CD4-positive, alpha-beta T cell (primary cell): ENCODE results near the gene GABARAPL2. TPM values are rescaled to one million over a fixed set of nuclear protein-coding genes. Genes with fewer than 3 reads are reported as not detected.

Experiments used
- ATAC-seq: fragments of 200-7000 bp; cut with Tn5 transposase; one replicate; pipeline ENCODE4 v1.10.0; 2022; ENCODE audit warnings: mild to moderate bottlenecking; ENCODE audit not compliant: poor library complexity
- CTCF ChIA-PET: fragments of 350-600 bp; sonication (Branson Sonifier 250); formaldehyde crosslinking; loops from one replicate; lab custom pipeline; 2021; ENCODE audit warnings: antibody characterized with exemption, inconsistent platforms; lab: Charles Lee
- POLR2A ChIA-PET: fragments of 350-600 bp; sonication (Branson Sonifier 250); formaldehyde crosslinking; loops from one replicate; lab custom pipeline; 2021; ENCODE audit warnings: antibody characterized with exemption, inconsistent platforms; lab: Charles Lee
- DNase-seq, 14 experiments: peaks; one replicate each; pipeline ENCODE4 v3.0.0-alpha.2; 2013 to 2020; ENCODE audit warnings: mixed read lengths in 2 of 14
- H3K27ac ChIP-seq, 2 donors: one replicate each; pipeline versions ENCODE4 v1.5.1 to v1.7.0; 2013; ENCODE audit warnings: low read length in 2 of 2, low read depth in 1 of 2, mild to moderate bottlenecking in 1 of 2
- H3K27me3 ChIP-seq, 2 experiments: 1 replicate in 1 of 2; 2 replicates in 1 of 2; pipeline versions ENCODE4 v1.6.1 to v1.7.0; 2013; ENCODE audit warnings: low read length in 2 of 2, control low read depth in 1 of 2, mild to moderate bottlenecking in 1 of 2, moderate library complexity in 1 of 2; ENCODE audit not compliant: insufficient read depth in 2 of 2, control insufficient read depth in 1 of 2
- H3K36me3 ChIP-seq: one replicate; pipeline ENCODE4 v1.6.1; 2013; ENCODE audit warnings: low read length, control low read depth; ENCODE audit not compliant: insufficient read depth
- H3K4me1 ChIP-seq: one replicate; pipeline ENCODE4 v1.6.1; 2013; ENCODE audit warnings: low read length, control low read depth; ENCODE audit not compliant: insufficient read depth
- H3K4me3 ChIP-seq: one replicate; pipeline ENCODE4 v1.5.1; 2013; ENCODE audit warnings: mild to moderate bottlenecking, low read length, moderate library complexity
- H3K9me3 ChIP-seq, 2 experiments: 1 replicate in 1 of 2; 2 replicates in 1 of 2; pipeline versions ENCODE4 v1.6.1 to v1.7.0; 2013; ENCODE audit warnings: low read length in 2 of 2, mild to moderate bottlenecking in 2 of 2, control low read depth in 1 of 2, moderate library complexity in 1 of 2; ENCODE audit not compliant: control insufficient read depth in 1 of 2, insufficient read depth in 1 of 2
- H3K27ac Mint-ChIP-seq: one replicate; pipeline ENCODE4 v1.8.0; 2020; ENCODE audit warnings: mixed read lengths
- H3K27me3 Mint-ChIP-seq: one replicate; pipeline ENCODE4 v1.8.0; 2021; ENCODE audit warnings: mixed read lengths
- H3K36me3 Mint-ChIP-seq: one replicate; pipeline ENCODE4 v1.8.0; 2021; ENCODE audit warnings: low read depth, mixed read lengths
- H3K4me1 Mint-ChIP-seq: one replicate; pipeline ENCODE4 v1.8.0; 2021; ENCODE audit warnings: low read depth, mixed read lengths
- H3K4me3 Mint-ChIP-seq: one replicate; pipeline ENCODE4 v1.8.0; 2020; ENCODE audit warnings: mild to moderate bottlenecking, mixed read lengths
- H3K9me3 Mint-ChIP-seq: one replicate; pipeline ENCODE4 v1.8.0; 2020; ENCODE audit warnings: mixed read lengths
- CTCF ChIP-seq: fragments of 200-600 bp; IDR thresholded peaks from one replicate; pipeline ENCODE4 v1.8.0; 2022; ENCODE audit warnings: antibody characterized with exemption, mild to moderate bottlenecking
- intact Hi-C, 2 experiments: fragments of 100-400 bp; cut with DNase I in 1 of 2; cut with micrococcal nuclease in 1 of 2; formaldehyde crosslinking; loops; one replicate each; pipeline versions ENCODE4 v1.15.1 to v1.9.0; 2023 to 2025; cut with DNase I, micrococcal nuclease
- total RNA-seq, 174 experiments: library from RNA in 2 of 174; stranded (reverse) in 2 of 174; gene quantifications; one replicate each; pipeline ENCODE4 v1.2.3 and lab custom pipeline; 2021 to 2026

GABARAPL2 gene
- total RNA-seq, 2 experiments from 2014 or later: 44.6 to 48.3 TPM

- intact Hi-C loops: loop anchor here in 1 of 2 experiments (10.0 kb wide), 1 partner anchor 1645 kb away; the partner anchor contains the start of genes MON1B and SYCE1L
- POLR2A ChIA-PET: interaction anchor here (0.6 to 0.7 kb wide), 2 partner anchors 20 to 99 kb away, joined by 3 read pairs; no protein-coding TSS in a partner anchor
Observed at GRCh38 chr16:75550211-75550662, 15.9 kb upstream of the GABARAPL2 start.

GRCh38 chr16:75552951-75553350, 13.2 kb upstream of the GABARAPL2 start:
- POLR2A ChIA-PET: no interaction called here
- intact Hi-C loops: loop anchor here in 1 of 2 experiments (10.0 kb wide), 1 partner anchor 1642 kb away; the partner anchor contains the start of genes MON1B and SYCE1L

More at GRCh38 chr16:75550211-75550662, 15.9 kb upstream of the GABARAPL2 start:
- Mint-ChIP-seq H3K27me3 (peaks cover 8% of the 10 kb centered on the region), H3K36me3 (no peaks in the 10 kb centered on the region), H3K27ac (no peak overlapping the region), H3K9me3 (no peaks in the 10 kb centered on the region), H3K4me1 (peaks cover 1% of the 10 kb centered on the region), H3K4me3 (no peak overlapping the region)
- Histone ChIP-seq H3K4me3 (no peak overlapping the region), H3K4me1 (peaks cover 9% of the 10 kb centered on the region), H3K27ac (no peak overlapping the region), H3K36me3 (no peaks in the 10 kb centered on the region), H3K9me3 (no peaks in the 10 kb centered on the region), H3K27me3 (no peaks in the 10 kb centered on the region)
- peak; percentile 73 for ATAC-seq
- peak in 4 of 14 experiments; percentile 14 to 76 (median 60) for DNase-seq
- TF ChIP-seq CTCF: no peak
- CTCF ChIA-PET: interaction anchor here (0.8 to 3.4 kb wide), 4 partner anchors 33 to 85 kb away, joined by 3 to 18 read pairs (median 4); no protein-coding TSS in a partner anchor

GRCh38 chr16:75555213-75555706, 10.9 kb upstream of the GABARAPL2 start:
- H3K9me3 Mint-ChIP-seq: no peaks in the 10 kb centered on the region
- CTCF ChIA-PET: interaction anchor here (1.0 to 3.5 kb wide), 9 partner anchors 10 to 356 kb away, joined by 3 to 17 read pairs (median 4); partner anchors contain the start of genes ADAT1 and GABARAPL2
- H3K27ac ChIP-seq: peak overlapping the region; percentile 58 to 82
- H3K9me3 ChIP-seq: no peaks in the 10 kb centered on the region
- H3K27me3 ChIP-seq: peaks cover 0 to 3% of the 10 kb centered on the region in 2 experiments
- no peak for ATAC-seq
- H3K36me3 ChIP-seq: no peaks in the 10 kb centered on the region
- intact Hi-C loops: loop anchor here (5.0 to 10.0 kb wide), 2 partner anchors 888 to 1640 kb away; partner anchors contain the start of genes MON1B (in 1 of the 2), RFWD3 (in 1 of the 2) and SYCE1L (in 1 of the 2)
- peak overlapping the region; percentile 88 for H3K4me3 Mint-ChIP-seq
- no peak for TF ChIP-seq CTCF
- H3K4me1 Mint-ChIP-seq: peaks cover 13% of the 10 kb centered on the region
- peak overlapping the region; percentile 74 for H3K4me3 ChIP-seq
- peak in 1 of 14 experiments; percentile 21 for DNase-seq
- peaks cover 19% of the 10 kb centered on the region for H3K4me1 ChIP-seq
- POLR2A ChIA-PET: interaction anchor here (1.0 to 4.9 kb wide), 6 partner anchors 10 to 121 kb away, joined by 6 to 48 read pairs (median 18); partner anchors contain the start of genes ADAT1, CFDP1, GABARAPL2 and KARS1
- peaks cover 8% of the 10 kb centered on the region for H3K27me3 Mint-ChIP-seq
- peak overlapping the region; percentile 65 for H3K27ac Mint-ChIP-seq
- H3K36me3 Mint-ChIP-seq: no peaks in the 10 kb centered on the region

More at GRCh38 chr16:75552951-75553350, 13.2 kb upstream of the GABARAPL2 start:
- CTCF ChIA-PET: interaction anchor here (2.0 to 2.9 kb wide), 2 partner anchors 35 to 89 kb away, joined by 5 to 15 read pairs; no protein-coding TSS in a partner anchor
- Mint-ChIP-seq H3K36me3 (no peaks in the 10 kb centered on the region), H3K4me3 (no peak overlapping the region), H3K27ac (no peak overlapping the region), H3K27me3 (peaks cover 8% of the 10 kb centered on the region), H3K4me1 (peaks cover 13% of the 10 kb centered on the region), H3K9me3 (no peaks in the 10 kb centered on the region)
- Histone ChIP-seq H3K27me3 (no peaks in the 10 kb centered on the region), H3K27ac (no peak overlapping the region), H3K4me1 (peaks cover 23% of the 10 kb centered on the region), H3K9me3 (no peaks in the 10 kb centered on the region), H3K36me3 (no peaks in the 10 kb centered on the region), H3K4me3 (no peak overlapping the region)
- ATAC-seq: no peak
- no peak for TF ChIP-seq CTCF
- DNase-seq: no peak
